HG03135 (cell line): ENCODE measurements around the gene AP2A2.
A peak's percentile ranks its signal among the peaks of the same experiment; 100 is the strongest.

ENCODE experiments used
- ATAC-seq: cut with Tn5 transposase; IDR thresholded peaks from one replicate; pipeline ENCODE4 v1.9.1; 2021; ENCODE audit warnings: mild to moderate bottlenecking, moderate library complexity; ENCODE audit not compliant: unreplicated experiment

The AP2A2 gene

DNA sequence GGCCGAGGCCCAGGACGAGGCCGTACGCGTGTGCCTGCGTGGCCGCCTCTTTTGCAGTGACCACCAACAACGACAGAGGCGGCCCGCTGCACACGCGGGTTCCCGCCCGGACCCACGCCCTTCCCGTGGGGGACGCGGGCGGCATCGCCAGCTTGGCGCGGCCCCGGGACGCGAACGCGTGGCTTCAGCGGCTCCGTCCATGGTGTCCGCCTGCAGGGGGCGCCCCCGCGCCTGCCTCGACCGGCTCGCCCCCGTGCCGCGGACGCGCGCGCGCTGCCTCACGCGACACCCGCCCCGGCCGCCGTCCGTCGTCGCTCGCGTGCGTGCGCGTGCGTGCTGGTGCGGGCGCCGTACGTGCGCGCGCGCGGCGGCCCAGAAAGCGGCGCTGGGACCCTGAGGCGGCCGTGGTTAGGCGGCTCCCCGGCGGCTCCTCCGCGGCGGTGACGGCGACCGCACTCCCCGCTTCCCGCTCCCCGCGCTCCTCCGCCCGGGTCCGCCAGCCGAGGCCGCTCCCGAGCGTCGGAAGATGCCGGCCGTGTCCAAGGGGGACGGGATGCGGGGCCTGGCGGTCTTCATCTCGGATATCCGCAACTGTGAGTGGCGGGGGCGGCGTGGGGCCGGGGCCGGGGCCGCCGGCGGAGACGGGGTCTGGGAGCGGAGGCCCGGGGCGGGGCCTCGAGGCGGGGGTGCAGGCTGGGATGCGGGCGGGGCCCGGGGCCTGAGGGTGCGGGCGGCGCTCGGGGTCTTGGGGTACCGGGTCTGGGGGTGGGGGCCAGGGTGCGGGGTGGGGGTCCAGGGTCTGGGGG lies at the start of gene AP2A2:
TSS of gene AP2A2 (plus strand) at position 375 of the 806 bp plus-strand sequence. CDS start at position 527, 152 bp downstream.
- ATAC-seq = peak; percentile 54

DNA sequence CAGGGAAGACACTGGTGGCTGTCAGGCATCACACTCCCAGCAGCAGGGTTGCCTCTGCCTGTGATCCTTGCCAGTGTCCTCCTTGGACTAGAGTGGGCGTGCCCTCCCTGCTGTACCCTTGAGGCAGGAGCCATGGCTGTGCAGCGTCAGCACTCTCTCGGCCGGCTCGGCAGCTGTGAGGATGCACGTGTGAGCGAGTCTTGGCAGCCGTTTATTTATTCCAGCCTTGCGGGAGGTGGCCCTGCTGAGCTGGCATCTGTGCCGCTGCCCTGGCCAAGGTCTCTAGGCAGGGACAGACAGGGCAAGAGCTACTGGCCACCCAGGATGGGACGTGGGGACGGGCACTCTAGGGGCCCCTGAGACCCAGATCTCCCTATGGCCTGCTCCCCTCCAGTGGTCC lies 49.1 kb upstream of the AP2A2 start:
- no peak for ATAC-seq

DNA sequence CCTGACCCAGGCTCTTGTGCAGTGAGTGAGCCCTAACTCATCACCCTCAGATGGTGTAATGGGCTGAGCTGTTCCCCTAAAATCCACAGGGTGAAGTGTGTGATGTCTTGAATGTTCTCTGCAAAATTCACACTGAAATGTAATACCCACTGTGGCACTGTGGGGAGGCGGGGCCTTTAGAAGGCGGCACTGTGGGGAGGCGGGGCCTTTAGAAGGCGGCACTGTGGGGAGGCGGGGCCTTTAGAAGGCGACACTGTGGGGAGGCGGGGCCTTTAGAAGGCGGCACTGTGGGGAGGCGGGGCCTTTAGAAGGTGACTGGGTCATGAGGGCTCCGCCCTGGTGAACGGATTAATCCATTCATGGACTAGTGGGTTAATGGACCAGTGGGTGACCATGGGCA lies 48.1 kb upstream of the AP2A2 start:
- ATAC-seq = no peak

DNA sequence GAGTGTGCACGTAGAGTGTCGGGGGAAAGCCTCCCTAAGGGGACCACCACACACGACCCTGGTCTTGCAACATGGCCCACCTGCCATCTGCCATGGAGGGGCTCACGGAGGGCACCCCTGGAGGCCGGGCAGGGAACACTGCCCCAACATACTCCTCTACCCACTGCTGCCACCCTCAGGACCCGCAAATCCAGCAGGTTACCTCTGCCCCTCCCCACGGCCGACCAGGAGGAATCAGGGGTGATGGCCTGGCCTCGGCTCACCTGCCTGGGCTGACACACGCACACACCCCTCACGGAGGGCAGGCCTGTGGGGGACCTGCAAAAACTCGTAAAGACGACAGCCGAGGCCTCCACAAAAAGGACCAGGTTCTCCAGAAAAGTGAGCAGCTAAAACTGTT lies 45.2 kb upstream of the AP2A2 start:
- no peak for ATAC-seq

DNA sequence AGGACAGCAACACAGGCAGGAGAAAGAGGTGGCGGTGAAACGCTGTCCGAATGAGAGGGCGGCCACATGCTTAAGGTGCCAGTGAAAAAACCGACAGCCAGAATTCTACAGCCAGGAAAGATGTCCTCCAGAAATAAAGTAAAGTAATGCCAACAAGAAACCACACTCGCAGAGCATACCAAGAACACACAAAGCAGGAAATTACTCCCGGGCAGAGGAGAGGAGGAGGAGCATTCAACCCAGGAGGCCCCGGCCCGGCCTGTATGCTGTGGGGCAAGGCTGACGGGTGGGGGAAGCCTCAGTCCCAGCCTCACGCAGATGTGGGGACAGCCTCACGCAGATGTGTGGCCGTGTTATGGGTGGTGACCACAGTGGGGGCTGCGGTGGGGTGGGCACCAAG lies 43.1 kb upstream of the AP2A2 start:
- ATAC-seq = no peak

DNA sequence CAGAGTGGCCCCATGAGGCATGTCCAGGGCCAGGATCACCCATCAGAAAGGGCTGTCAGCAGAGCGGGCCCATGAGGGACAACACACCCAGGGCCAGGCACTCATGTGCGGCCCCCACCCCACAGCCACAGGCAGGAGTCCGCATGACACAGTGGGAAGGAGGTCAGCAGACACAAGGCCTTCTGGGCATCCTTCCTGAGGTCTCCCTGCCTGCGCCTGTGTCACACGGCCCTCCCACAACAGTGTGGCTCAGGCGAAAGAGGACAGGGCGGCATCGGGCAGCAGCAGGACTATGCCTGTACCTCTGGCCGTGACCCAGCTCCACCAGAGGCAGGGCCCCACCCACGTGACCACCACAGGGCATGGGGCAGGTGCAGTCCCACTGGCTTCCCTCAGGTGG lies 42.1 kb upstream of the AP2A2 start:
- no peak for ATAC-seq

DNA sequence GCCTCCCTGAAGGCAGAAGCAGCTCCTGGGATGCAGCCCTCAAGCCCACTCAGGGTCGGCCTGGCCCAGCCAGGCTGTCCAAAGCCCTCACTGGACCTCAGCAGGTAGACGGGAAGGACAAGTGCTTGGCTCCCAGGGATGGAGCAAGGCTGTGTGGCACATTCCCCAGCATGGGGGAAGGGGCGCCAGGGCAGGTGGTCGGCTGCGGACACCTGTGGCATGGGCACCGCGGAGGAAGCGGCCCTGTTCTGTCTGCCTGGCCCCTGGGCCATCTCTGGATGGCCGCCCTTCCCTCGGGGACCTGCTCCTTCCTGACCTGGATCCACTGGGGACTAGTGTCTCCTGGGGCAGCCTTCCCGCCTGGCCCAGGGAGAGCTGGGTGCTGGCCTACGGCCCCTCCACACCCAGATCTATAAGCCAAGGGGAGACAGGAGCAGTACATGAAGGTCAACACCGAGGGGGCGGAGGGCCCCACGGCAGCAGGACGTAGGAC lies 41.0 kb upstream of the AP2A2 start:
- ATAC-seq = no peak

DNA sequence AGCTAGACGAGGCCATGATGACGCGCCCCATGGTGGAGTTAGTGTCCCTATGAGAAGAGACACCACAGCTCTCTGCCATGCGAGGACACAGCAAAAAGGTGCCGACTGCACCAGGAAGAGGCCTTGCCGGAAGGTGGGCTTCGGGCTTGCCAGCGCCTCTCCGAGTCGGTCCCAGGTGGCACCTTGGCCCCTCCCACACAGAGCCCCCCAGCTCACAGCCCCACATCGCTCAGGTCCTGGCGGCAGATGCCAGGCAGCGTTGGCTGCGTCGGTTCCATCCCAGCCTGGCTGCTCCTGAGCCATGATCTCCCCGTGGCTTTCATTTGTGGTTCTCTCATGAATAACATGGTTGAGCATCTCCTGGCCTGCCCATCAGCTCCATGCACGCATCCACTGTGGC lies 39.1 kb upstream of the AP2A2 start:
- no peak for ATAC-seq

DNA sequence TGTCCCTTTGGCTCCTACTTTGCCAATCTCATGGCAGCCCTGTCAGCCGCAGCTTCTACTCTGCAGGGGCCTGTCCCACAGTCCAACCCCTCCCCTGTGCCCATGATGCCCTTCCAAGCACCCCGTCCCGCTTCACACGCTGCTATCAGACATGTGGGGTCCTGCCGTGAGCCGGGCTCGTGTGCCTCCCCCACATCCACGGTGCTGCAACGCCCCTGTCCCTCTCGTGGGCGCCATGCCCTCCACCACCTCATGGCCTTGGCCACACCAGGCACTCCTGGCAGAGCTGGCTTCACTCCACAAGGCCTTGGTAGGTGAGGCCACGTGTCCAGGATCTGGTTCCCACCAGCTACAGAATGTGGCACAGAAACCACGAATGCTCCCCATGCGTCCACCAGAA lies 38.1 kb upstream of the AP2A2 start:
- no peak for ATAC-seq

DNA sequence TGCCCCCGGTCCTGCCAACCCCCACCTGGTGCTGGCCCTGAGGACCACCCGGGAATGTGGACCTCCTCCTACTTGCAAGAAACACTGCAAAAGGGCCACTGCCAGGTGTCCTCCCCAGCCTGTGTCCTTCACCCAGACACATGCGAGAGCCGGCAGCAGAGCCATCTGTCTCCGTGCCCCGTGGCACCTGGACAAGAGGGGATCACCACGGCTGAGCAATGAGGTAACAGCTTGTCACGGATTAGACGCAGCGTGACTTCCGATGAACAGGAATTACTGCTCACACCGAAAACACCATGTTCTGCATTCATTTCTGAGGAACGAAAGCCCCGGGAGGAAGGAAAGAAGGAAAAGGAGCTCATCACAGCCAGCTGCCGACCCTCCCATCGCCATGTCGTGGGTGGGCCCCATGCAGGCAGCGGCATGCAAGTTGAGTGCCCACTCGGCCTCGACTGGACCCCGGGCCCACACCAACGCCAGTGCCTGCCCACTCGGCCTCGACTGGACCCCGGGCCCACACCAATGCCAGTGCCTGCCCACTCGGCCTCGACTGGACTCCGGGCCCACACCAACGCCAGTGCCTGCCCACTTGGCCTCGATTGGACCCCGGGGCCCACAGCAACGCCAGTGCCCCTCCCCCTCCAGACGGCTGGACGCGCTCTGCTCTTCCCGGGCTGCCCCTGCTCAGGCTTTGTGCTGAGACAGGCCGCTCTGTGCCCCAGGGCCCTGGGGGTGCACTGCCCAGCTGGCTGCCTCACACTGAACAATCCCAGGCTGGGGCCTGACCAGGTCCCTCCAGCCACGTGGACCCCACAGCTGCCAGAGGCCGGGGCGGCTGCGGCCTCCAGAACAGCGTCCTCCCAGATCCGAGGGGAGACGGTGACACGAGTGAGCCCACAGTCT lies 37.1 kb upstream of the AP2A2 start:
- ATAC-seq = no peak

DNA sequence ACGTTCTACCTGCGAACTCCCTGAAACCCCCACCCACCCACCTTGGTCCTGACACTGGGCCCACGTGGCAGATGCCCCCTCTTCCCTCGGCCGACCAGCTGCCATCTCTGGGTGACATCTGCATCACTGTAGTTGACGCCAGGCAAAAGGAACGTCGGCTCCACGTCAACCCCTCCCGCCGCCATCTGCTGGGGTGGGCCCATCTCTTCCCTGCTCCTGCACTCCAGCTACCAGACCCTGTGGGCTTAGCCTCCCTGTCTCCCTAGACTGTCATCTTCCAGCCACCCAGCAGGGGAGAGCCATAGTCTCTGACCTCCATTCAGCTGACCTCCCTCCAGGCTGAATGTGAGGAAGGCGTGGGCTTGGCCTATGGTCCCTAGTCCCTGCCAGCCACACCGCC lies 36.4 kb upstream of the AP2A2 start:
- ATAC-seq = no peak

DNA sequence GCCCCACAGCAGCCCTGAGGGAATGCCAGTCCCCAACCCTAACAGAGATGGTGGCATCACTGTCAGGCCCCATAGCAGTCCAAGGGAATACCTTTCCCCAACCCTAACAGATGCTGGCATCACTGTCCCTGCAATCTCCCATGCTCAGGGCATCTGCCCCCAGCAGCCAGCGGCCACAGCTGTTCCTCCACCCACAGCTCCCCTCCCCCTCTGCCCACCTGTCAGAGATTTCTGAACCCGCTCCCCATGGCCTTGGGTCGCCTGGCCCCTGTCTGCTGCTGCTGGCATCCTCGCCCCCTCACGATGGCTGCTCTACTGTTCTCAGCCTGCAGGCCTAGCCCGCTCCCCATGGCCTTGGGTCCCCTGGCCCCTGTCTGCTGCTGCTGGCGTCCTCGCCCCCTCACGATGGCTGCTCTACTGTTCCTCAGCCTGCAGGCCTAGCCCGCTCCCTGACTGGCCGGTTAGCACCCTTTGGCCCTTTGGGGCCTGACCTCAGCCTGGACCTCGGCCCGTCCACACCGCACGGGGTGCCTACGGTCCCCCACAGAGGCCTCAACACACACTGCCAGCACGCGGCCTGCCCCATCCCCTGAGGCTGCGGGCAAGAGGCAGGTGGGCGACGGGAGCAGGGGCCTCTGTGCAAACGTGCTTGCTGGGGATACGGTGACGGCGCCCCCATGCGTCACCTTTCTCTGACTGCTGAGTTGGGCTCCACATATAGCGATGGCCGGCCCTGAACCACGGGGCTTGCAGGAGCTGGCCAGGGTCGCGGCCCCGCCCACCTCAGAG lies 35.8 kb upstream of the AP2A2 start:
- no peak for ATAC-seq

DNA sequence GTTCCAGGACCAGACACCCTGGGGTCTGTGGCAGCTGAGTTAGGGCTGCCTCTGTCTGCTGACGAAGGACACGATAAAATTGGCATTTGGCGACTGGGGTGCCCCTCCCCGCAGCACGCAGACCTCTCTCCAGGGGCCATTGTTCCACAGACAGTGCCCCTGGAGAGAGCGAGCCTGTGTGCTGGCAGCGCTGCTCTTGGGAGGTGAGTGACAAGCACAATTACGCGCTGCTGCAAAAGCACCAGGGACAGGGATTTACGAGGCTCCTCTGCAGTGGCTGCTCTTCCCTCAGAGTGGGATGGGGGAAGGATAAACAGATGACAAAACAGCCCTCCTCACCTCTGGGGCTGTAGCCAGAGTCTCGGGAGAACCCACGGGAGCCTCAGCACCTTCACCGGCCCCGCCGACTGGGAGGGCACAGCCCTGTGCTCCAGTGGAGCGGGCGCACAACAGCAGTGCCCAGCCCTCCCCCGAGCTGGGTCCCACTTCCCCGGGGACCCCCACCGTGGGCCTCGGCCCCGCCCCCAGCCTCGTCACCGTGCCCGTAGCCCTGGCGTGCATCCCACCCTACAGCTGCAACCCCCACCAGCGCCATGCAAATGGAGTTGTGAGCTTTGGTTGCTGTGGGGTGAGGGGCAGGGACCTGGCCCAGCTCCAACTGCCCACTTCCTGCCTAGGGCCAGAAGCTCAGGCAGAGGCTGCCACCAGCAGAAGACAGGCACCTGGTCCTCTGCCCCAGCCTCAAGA lies 34.7 kb upstream of the AP2A2 start:
- ATAC-seq = no peak

DNA sequence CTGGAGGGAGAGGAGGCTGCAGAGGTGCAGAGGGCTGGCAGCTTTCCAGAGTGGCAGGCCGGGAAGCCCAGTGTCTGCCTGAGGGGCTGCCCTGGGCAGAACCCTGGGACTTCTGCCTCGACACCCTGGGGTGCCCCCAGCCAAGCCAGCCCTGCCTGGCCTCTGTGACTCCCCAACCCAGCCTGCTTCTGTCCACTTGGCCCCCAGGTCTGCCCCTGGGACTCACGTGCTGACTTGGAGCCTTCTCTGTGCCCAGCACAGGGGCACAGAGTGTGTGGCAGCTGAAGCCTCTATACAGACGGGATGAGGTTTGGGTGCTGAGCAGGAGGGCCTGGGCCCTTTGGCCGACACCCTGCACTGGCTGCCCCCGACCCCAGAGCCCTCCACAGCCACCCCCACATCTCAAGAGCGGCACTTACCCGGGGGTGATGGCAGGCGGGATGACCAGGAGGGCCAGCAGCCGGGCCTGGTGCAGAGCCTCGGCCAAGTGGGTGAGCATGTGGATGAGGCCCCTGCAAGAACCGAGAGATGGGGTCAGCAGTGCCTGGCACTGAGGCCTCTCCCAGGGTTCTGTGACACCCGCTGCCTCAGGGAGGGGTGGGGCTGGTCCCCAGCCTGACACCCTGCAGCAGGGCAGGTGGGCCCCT lies 32.5 kb upstream of the AP2A2 start:
- no peak for ATAC-seq

DNA sequence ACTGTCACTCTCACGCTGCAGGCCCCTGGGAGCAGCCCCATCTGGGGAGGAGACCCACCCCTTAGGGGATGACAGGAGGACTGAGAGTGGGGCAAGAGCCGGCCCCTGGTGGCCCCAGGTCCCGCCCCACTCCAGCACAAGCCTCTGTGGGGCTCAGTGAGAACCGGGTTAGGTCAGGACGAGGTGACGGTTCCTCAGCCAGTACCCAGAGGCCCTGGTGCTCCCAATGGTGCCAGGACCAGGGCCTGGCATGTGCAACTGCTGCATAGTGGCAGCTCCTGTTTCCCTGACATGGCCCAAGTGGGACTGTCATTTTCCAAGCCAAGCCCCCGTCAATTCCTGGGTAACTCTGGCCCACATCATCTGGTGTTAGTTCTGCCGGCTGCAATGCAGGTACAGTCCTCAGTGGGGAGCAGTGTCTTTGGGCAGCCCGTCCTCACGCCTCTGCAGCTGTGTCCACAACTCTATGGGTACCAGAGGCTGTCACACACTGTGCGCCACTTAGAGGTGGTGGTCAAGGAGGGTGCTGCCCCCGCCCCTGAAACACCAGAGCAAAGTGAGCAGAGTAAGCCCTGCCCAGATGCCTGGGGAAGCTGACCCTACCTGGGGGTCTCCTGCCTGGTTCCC lies 31.0 kb upstream of the AP2A2 start:
- no peak for ATAC-seq

DNA sequence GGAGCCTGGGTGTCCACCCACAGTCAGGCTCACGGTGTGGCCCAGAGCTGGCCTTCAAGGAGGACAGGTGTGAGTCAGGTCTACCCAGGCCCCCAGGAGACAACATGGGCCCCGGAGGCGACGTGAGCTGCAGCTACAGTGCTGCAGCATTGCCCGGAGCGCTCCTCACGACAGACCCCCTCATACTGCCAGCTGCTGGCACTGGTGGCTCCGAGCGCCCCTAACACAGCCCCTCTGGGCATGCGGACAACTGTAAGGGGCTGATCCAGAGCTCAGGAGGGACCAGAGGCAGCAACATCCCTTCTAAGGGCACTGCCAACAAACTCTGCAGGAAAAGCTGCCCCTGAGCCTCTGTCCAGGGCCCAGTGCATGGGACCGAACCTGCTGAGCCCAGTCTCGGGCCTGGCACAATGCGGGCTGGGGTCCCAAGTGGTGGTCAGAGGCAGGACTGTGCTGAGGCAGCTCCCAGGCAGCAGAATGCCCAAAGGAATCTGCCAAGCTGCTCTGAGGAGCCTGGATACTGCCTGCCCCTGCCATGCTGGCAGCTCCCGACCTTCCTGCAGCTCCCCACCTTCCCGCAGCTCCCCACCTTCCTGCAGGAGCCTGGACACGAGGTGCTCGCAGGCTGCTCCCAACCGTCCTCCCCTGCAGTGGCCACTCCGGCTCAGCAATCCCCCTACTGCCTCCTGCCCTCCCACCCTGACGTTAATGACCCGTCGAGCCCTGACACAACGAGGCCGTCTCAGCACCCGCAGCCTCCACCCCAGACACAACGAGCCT lies 30.1 kb upstream of the AP2A2 start:
- ATAC-seq = no peak

DNA sequence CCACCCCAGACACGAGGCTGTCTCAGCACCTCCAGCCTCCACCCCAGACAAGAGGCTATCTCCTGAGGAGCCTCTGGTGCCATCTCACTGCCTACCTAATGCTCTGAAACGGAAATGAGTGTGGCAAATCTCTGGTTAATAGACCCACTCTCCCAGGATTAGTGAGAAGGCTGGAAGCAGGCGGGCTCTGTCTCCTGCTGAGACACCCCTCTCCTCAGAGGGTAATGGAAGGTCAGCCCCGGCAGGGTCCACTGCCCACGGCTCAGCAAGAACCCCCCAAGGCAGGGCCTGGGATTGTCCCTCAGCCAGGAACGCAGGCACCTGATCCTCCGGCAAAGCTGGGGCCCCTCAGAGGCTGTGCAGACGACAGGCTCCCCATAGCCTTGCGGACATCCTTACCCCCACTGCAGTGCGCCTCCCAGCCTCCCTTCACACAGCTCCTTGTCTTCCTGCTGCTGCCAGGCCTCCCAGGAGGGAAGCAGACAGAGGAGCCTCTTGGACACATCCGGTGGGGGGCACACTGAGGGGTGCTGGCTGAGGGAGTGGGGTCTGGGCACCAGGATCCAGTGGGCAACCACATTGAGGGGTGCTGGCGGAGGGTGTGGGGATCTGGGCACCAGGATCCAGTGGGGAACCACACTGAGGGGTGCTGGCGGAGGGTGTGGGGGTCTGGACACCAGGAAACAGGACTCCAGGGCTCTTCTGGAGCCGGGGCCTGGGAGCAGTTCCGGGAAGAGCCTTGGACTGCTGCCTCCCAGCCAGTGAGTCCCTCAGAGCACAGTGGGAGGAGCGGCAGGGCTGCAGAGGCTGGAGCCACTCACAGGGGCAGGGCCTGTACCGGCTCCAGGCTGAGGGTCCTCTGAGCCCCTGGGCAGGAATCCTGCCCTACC lies 28.2 kb upstream of the AP2A2 start:
- ATAC-seq = no peak

DNA sequence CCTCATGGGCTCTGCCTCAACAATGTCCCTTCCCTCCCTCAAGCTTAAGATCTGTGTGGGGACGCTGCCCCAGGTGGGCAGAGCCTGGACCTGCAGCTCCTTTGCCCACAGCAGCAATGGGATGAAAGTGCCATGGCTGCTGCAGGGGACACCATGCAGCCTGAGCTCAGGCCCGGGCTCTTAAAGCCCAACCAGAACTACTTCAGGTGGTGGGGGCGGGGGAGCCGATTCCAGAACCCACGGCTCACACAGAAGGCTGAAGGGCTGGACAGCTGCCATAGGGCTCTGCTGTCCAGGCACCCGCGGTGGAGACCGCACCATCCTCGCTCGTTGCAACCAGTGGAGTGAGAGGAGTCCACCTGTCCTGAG lies 27.5 kb upstream of the AP2A2 start:
- ATAC-seq = no peak
